Sigmoid colon (tissue), 7 donors: ENCODE results near the gene SLC8A1. TPM values are rescaled to one million over a fixed set of nuclear protein-coding genes. Genes with fewer than 3 reads are reported as not detected.
"Not testable (repeated sequence)": the region's sequence is repeated elsewhere in the genome, so short reads cannot be mapped to it uniquely, and the experiment has no call there.

Experiments
- DNase-seq: peaks from one replicate; pipeline ENCODE4 v3.0.0-alpha.2; 2019
- H3K27ac ChIP-seq, 4 donors: fragments of 200-600 bp; sonication (generic); one replicate each; pipeline ENCODE4 v1.5.1; 2016 to 2019; ENCODE audit warnings: mild to moderate bottlenecking in 1 of 4
- H3K27me3 ChIP-seq, 3 donors: fragments of 200-600 bp; sonication (generic); one replicate each; pipeline ENCODE4 v1.5.1; 2019; ENCODE audit warnings: mild to moderate bottlenecking in 1 of 3
- H3K36me3 ChIP-seq, 4 donors: fragments of 200-600 bp; sonication (generic); one replicate each; pipeline ENCODE4 v1.5.1; 2016 to 2019
- H3K4me1 ChIP-seq, 4 donors: fragments of 200-600 bp; sonication (generic); one replicate each; pipeline ENCODE4 v1.5.1; 2017 to 2019
- H3K4me3 ChIP-seq, 4 donors: fragments of 200-600 bp; sonication (generic); one replicate each; pipeline ENCODE4 v1.5.1; 2017 to 2019; ENCODE audit warnings: mild to moderate bottlenecking in 2 of 4, moderate library complexity in 1 of 4
- H3K9me3 ChIP-seq, 4 donors: fragments of 200-600 bp in 3 of 4; sonication (generic) in 3 of 4; one replicate each; pipeline versions ENCODE4 v1.5.1 to v1.6.1; 2013 to 2019
- CTCF ChIP-seq, 4 experiments: fragments of 450-650 bp in 3 of 4; fragments of 200-600 bp in 1 of 4; IDR thresholded peaks; one replicate each; pipeline ENCODE4 v1.5.1; 2016 to 2019; ENCODE audit warnings: antibody characterized with exemption in 4 of 4, mild to moderate bottlenecking in 3 of 4, moderate library complexity in 2 of 4
- EP300 ChIP-seq, 4 donors: sonication (generic); formaldehyde crosslinking; IDR thresholded peaks; one replicate each; pipeline ENCODE4 v1.6.1; 2017; ENCODE audit warnings: antibody characterized with exemption in 4 of 4
- POLR2A ChIP-seq, 2 donors: fragments of 450-650 bp; IDR thresholded peaks; one replicate each; pipeline ENCODE4 v1.6.1; 2016; ENCODE audit warnings: antibody characterized with exemption in 2 of 2, mild to moderate bottlenecking in 2 of 2, moderate library complexity in 2 of 2
- POLR2AphosphoS5 ChIP-seq, 4 donors: sonication (generic); formaldehyde crosslinking; IDR thresholded peaks; one replicate each; pipeline ENCODE4 v1.6.1; 2017; ENCODE audit warnings: antibody characterized with exemption in 4 of 4
- WGBS, 2 donors: extraction: QIAGEN DNeasy Blood & Tissue Kit; methylation state at CpG; one replicate each; pipeline ENCODE4 v1.1.7; 2013; 5-methylcytosine and 5-hydroxymethylcytosine counted together
- intact Hi-C: fragments of 100-400 bp; cut with DNase I; formaldehyde crosslinking; loops from one replicate; pipeline ENCODE4 v1.15.1; 2023
- polyA plus RNA-seq, 3 donors: library from polyadenylated mRNA; stranded (reverse); fragments of 200-250 nt; gene quantifications; one replicate each; pipeline ENCODE4 v1.2.3, GENCODE V29; 2013
- total RNA-seq, 4 donors: library from RNA; depleted of rRNA; stranded (reverse); fragments of >200 nt; gene quantifications; one replicate each; pipeline ENCODE4 v1.1.0, GENCODE V29; 2016
- donor health status: healthy with polysubstance abuse.
- donor health status: Bipolar disorder and iron deficiency.
- donor health status: healthy.

SLC8A1 gene
- total and polyA plus RNA-seq, 7 donors = 0.60 to 337 (median 229) TPM

GRCh38 chr2:40087434-40087833 is 364.5 kb downstream of the SLC8A1 start:
- TF ChIP-seq CTCF (IDR thresholded peaks at IDR 0.05) = no peak
- TF ChIP-seq POLR2A (IDR thresholded peaks at IDR 0.05) = no peak
- TF ChIP-seq POLR2AphosphoS5 (IDR thresholded peaks at IDR 0.05) = no peak
- TF ChIP-seq EP300 (IDR thresholded peaks at IDR 0.05) = no peak
- intact Hi-C loops = no loop called here
- no peak for DNase-seq
- no peaks in the 10 kb centered on the region for H3K4me1 ChIP-seq
- H3K27me3 ChIP-seq = no peaks in the 10 kb centered on the region
- no peak overlapping the region for H3K27ac ChIP-seq
- no peak overlapping the region for H3K4me3 ChIP-seq
- no peaks in the 10 kb centered on the region for H3K36me3 ChIP-seq
- WGBS, 2 donors = 77 to 81% methylated on average over 5 of the region's 5 CpGs
- peaks cover 0 to 2% (median 0%) of the 10 kb centered on the region in 4 donors for H3K9me3 ChIP-seq

GRCh38 chr2:40085786-40086185 is 366.1 kb downstream of the SLC8A1 start:
- no peak for DNase-seq
- Histone ChIP-seq H3K27me3 (no peaks in the 10 kb centered on the region), H3K27ac (no peak overlapping the region), H3K4me3 (no peak overlapping the region), H3K4me1 (no peaks in the 10 kb centered on the region), H3K9me3 (peaks cover 0 to 2% (median 0%) of the 10 kb centered on the region in 4 donors), H3K36me3 (no peaks in the 10 kb centered on the region)
- no peak for TF ChIP-seq EP300 (IDR thresholded peaks at IDR 0.05)
- TF ChIP-seq CTCF (IDR thresholded peaks at IDR 0.05) = no peak
- intact Hi-C loops = no loop called here
- 93 to 96% methylated on average over 2 of the region's 2 CpGs for WGBS, 2 donors

DNA sequence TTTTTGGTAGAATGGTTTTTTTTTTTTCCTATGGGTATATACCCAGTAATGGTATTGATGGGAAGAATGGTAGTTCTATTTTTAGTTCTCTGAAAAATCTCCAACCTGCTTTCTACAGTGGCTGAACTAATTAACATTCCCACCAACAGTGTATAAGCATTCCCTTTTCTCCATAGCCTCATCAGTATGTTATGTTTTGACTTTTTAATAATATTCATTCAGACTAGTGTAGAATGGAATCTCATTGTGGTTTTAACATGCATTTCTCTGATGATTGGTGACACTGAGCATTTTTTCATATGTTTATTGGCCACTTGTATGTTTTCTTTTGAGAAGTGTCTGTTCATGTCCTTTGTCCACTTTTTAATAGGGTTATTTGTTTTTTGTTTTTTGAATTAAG is 378.6 kb downstream of the SLC8A1 start:
- H3K4me3 ChIP-seq, H3K27me3 ChIP-seq, H3K9me3 ChIP-seq, H3K4me1 ChIP-seq, DNase-seq, intact Hi-C loops, H3K27ac ChIP-seq, H3K36me3 ChIP-seq: not testable (repeated sequence)

DNA sequence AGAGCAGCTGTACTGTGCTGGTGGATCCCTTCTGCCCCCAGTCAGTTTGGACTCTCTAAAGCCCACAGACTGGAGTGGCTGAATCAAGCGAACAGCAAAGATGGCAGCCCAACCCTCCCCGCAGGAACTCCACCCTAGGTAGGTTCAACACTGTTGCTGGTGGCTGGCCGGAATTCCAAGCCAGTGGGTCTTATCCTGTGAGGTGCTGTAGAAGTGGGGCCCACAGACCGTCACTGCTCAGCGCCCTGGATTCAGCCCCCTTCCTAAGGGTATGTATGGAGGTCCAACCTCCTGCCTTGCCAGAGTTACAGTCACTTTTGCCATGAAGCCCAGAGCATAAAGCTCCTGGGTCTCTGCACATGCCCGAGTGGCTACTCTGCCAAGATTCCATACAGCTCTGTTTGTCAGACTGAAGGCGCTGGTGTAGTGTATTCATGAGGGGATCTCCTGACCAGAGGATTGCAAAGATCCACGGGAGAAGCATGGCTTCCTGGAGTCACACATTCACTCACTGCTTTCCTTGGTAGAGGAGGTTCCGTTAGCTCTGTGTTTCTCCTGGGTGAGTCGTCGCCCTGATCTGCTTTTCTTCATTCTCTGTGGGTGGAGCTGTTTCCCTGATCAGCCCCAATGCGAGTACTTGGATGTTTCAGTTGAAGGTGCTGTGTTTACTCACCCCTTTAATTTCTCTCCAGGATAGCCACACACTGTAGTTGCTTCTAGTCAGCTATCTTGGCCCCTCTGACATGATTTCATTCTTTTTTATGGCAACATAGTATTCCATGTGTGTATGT is 379.3 kb downstream of the SLC8A1 start:
- no peak for DNase-seq
- WGBS, 2 donors = 88 to 94% methylated on average over 12 of the region's 12 CpGs
- no peak overlapping the region for H3K27ac ChIP-seq
- no peaks in the 10 kb centered on the region for H3K27me3 ChIP-seq
- no peaks in the 10 kb centered on the region for H3K4me1 ChIP-seq
- no peaks in the 10 kb centered on the region for H3K9me3 ChIP-seq
- TF ChIP-seq EP300 (IDR thresholded peaks at IDR 0.05) = no peak
- TF ChIP-seq CTCF (IDR thresholded peaks at IDR 0.05) = no peak
- TF ChIP-seq POLR2AphosphoS5 (IDR thresholded peaks at IDR 0.05) = no peak
- no peak for TF ChIP-seq POLR2A (IDR thresholded peaks at IDR 0.05)
- H3K36me3 ChIP-seq = no peaks in the 10 kb centered on the region
- H3K4me3 ChIP-seq = no peak overlapping the region
- intact Hi-C loops = no loop called here

GRCh38 chr2:40062381-40062780 is 389.5 kb downstream of the SLC8A1 start:
- Histone ChIP-seq H3K27me3 (no peaks in the 10 kb centered on the region), H3K4me3 (no peak overlapping the region), H3K4me1 (no peaks in the 10 kb centered on the region), H3K27ac (no peak overlapping the region), H3K36me3 (no peaks in the 10 kb centered on the region), H3K9me3 (peaks cover 0 to 2% (median 0%) of the 10 kb centered on the region in 4 donors)
- no peak for DNase-seq
- TF ChIP-seq POLR2AphosphoS5 (IDR thresholded peaks at IDR 0.05) (no peak), EP300 (IDR thresholded peaks at IDR 0.05) (no peak), POLR2A (IDR thresholded peaks at IDR 0.05) (no peak), CTCF (IDR thresholded peaks at IDR 0.05) (no peak)
- intact Hi-C loops = no loop called here
- WGBS, 2 donors = 88 to 90% methylated on average over 1 of the region's 1 CpG
